NCI-H2107 treated with DMSO at 0.1 percent for 48 hours (cell line): ENCODE measurements around the gene TMEM163.
"Not testable (repeated sequence)": the region's sequence is repeated elsewhere in the genome, so short reads cannot be mapped to it uniquely, and the experiment has no call there.

Experiments
- DNase-seq: peaks from one replicate; lab custom pipeline; 2025; ENCODE audit not compliant: unreplicated experiment; lab: John Stamatoyannopoulos, UW

TMEM163 gene

DNA sequence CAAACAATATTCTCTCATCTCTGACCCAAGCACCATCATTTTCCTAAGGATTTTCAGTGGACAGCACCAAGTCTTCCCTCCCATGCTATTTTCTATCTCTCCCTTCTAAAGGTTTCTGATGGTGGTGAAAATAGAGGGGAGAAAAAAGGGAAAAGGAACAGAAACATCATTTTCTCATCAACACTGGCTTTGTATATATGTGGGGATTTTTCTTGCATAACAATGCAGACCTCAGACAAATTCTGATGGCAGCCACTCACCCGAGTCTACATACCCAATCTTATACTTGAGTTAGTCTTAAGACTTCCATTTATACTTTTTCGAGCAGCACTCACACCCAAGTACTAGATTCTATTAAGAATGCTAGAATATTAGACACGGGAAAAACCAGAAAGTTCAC lies 95.8 kb downstream of the TMEM163 start:
- DNase-seq, result no peak

GRCh38 chr2:134621939-134622705 lies 96.7 kb downstream of the TMEM163 start:
- no peak for DNase-seq

GRCh38 chr2:134619250-134619649 lies 99.5 kb downstream of the TMEM163 start:
- no peak for DNase-seq

DNA sequence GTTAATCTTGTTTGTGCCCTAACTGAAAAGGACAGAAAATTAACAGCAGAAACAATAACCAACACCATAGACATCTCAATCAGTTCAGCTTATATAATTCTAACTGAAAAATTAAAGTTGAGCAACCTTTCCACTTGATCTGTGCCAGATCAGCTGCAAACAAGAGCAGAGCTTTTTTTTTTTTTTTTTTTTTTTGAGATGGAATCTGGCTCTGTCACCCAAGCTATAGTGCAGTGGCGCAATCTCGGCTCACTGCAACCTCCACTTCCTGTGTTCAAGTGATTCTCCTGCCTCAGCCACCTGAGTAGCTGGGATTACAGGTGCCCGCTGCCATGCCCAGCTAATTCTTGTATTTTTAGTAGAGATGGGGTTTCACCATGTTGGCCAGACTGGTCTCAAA lies 103.3 kb downstream of the TMEM163 start:
- DNase-seq, result not testable (repeated sequence)

DNA sequence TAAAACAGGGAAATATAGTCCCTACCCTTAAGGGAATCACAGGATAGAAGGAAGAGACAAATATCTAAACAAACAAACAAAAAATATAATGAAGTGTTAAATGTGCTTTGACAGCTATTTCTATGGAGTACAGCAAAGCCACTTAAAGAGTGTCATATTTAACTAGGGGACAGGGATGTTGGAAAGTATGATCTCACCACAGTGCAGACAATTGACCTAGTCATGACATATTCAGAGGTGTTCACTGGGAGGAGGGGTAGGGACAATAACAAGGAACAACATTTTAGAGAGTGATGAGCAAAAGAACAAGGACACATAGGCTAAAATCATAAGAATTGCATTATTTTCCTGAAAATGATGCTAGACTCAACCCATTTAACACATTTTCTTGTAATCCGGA lies 107.5 kb downstream of the TMEM163 start:
- DNase-seq, result no peak

DNA sequence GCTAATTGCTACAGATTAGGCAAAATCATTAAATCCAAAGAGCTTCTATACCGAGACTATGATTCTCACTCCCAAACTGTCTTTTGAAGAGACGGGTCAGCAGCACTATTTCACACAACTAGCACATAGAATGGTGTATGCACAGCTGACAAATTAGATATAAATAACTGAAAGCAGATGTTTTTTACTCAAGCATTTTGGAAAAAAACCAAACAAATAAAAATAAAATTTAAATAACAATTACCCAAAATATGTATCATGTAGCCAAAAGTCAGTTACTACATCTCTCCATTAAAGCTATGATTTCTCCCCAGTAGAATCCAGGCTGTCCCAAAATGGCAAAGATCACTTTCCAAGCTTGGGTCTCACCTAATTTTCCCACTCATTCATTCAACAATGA lies 107.9 kb downstream of the TMEM163 start:
- no peak for DNase-seq

GRCh38 chr2:134609924-134610513 lies 108.8 kb downstream of the TMEM163 start:
- no peak for DNase-seq

DNA sequence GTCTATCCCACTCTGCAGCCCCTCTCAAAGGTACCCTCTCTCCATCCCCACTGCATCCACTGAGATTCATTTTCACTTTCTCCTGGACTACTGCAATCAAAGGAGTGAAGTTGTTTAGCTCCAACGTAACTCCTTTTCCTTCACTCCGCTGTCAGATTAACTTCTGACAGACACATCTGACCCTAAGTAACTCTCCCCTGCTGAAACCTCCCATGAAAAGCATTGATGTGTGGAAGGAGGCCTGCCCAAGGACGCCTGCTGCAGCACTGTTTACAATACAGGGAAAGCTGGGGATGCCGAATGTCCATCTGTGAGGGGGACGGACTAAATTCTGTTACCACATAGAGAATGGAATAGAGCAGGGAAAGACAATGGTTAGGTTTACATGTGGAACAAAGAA lies 114.8 kb downstream of the TMEM163 start:
- DNase-seq, result no peak

- no peak for DNase-seq
These were observed 116.1 kb downstream of the TMEM163 start for GRCh38 chr2:134602666-134603065.

GRCh38 chr2:134601264-134601663 lies 117.5 kb downstream of the TMEM163 start:
- no peak for DNase-seq

- DNase-seq, result no peak
These were observed 118.6 kb downstream of the TMEM163 start for GRCh38 chr2:134600208-134600607.

GRCh38 chr2:134599236-134599635 lies 119.6 kb downstream of the TMEM163 start:
- no peak for DNase-seq

GRCh38 chr2:134594399-134594798 lies 124.4 kb downstream of the TMEM163 start:
- DNase-seq, result no peak

GRCh38 chr2:134593519-134593918 lies 125.3 kb downstream of the TMEM163 start:
- no peak for DNase-seq

DNA sequence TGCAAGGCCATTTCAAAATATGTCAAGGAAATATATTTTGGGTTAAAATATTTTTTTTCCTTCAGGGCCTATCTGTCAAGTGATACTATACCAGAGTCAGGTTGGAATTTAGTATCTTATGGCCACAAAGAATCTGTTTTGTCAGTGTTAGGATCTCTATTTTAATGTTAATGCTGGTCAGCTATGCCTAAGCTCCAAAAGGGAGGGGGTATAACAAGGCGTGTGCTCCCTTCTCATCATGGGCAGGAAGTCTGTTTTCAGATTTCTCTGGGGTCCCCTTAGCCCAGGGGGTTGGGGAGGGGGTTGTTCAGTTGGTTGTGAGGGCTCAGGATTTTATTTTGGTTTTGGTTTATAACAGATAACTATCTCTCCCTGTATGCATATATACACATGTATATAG lies 126.4 kb downstream of the TMEM163 start:
- no peak for DNase-seq

DNA sequence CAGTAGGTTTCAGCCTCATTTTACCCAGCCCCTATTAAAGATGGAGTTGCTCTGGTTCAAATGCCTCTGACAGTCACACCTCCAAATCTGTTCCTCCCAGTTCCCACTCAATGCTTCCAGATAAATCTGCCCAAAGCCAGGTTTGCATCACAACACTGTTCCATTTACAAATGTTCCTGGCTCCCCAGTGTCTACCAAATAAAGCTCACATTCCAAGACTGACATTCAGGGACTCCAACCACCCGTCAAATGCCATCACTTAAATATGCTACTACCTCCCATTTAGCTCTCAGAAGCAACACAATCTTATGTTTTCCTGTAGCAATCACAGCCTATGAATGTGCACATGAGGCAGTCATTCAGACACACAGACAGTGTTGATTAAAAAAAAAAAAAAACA lies 127.3 kb downstream of the TMEM163 start:
- no peak for DNase-seq

DNA sequence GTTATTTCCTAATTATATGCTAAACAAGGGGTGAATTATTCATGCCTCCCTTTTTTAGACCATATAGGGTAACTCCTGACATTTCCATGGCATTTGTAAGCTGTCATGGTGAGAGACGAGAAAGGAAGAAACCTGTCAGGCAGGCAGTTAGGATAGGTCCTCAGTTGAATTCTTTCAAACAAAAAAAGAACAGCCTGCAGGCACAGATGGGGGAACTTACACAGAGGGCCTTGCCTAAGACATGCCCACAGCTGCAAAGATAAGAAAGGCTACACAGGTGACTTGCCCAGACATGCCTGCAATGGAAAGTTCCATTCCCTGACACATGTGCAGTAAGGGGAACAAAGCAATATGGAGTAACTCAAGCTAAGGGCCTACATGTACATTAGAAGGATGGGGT lies 128.1 kb downstream of the TMEM163 start:
- DNase-seq, result no peak

DNA sequence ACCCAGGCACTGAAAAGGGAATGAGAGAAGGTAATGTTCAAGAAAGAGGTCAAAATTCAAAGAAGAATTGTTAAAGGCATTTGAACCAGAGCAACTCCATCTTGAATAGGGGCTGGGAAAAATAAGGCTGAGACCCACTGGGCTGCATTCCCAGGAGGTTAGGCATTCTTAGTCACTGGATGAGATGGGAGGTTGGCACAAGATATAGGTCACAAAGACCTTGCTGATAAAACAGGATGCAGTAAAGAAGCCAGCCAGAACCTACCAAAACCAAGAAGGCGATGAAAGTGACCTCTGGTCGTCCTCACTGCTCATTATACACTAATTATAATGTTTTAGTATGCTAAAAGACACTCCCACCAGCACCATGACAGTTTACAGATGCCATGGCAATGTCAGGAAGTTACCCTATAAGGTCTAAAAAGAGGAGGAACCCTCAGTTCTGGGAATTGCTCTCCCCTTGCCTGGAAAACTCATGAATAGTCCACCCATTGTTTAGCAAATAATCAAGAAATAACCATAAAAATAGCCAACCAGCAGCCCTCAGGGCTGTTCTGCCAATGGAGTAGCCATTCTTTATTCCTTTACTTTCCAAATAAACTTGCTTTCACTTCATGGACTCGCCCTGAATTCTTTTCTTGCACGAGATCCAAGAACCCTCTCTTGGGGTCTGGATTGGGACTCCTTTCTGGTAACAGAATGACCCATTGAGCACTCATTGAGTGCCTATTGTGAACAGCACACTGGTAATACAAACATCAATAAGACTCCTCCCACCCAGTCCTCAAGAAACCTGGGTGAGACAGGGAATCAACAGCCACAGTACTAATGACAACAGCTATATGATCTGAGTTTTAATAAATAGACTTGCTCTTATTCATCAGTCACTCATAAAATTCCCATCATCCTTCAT lies 129.4 kb downstream of the TMEM163 start:
- DNase-seq, result not testable (repeated sequence)

- DNase-seq, result no peak
These were observed 130.2 kb downstream of the TMEM163 start for GRCh38 chr2:134588556-134588955.

GRCh38 chr2:134586326-134586965 lies 132.4 kb downstream of the TMEM163 start:
- no peak for DNase-seq

- no peak for DNase-seq
These were observed 134.7 kb downstream of the TMEM163 start for GRCh38 chr2:134583997-134584520.
